Stomach (tissue), 9 donors: ENCODE results near the gene MMP19. TPM values are rescaled to one million over a fixed set of nuclear protein-coding genes. Genes with fewer than 3 reads are reported as not detected.

Source experiments
- DNase-seq, 2 donors: peaks; one replicate each; pipeline versions ENCODE4 v3.0.0 to v3.0.0-alpha.2; 2013 to 2019
- H3K27ac ChIP-seq, 5 donors: fragments of 200-600 bp in 4 of 5; sonication (generic) in 4 of 5; one replicate each; pipeline ENCODE4 v1.5.1; 2013 to 2019; ENCODE audit warnings: mild to moderate bottlenecking in 1 of 5, moderate library complexity in 1 of 5
- H3K27me3 ChIP-seq, 3 donors: fragments of 200-600 bp; sonication (generic); one replicate each; pipeline ENCODE4 v1.5.1; 2017 to 2019; ENCODE audit warnings: mixed run types in 1 of 3
- H3K36me3 ChIP-seq, 4 donors: fragments of 200-600 bp; sonication (generic); 1 replicate in 3 of 4; 2 replicates in 1 of 4; pipeline ENCODE4 v1.5.1; 2016 to 2019
- H3K4me1 ChIP-seq, 4 donors: fragments of 200-600 bp; sonication (generic); one replicate each; pipeline ENCODE4 v1.5.1; 2016 to 2019
- H3K4me3 ChIP-seq, 4 donors: fragments of 200-600 bp; sonication (generic) in 3 of 4; one replicate each; pipeline ENCODE4 v1.5.1; 2016 to 2019; ENCODE audit warnings: mild to moderate bottlenecking in 1 of 4
- H3K9me3 ChIP-seq, 4 donors: fragments of 200-600 bp; sonication (generic); one replicate each; pipeline ENCODE4 v1.5.1; 2016 to 2019
- EP300 ChIP-seq: sonication (generic); formaldehyde crosslinking; IDR thresholded peaks from one replicate; pipeline ENCODE4 v1.6.1; 2017; ENCODE audit warnings: antibody characterized with exemption
- POLR2A ChIP-seq, 4 donors: fragments of 450-650 bp; IDR thresholded peaks; one replicate each; pipeline ENCODE4 v1.6.1; 2016; ENCODE audit warnings: antibody characterized with exemption in 4 of 4, control low read depth in 2 of 4, mild to moderate bottlenecking in 1 of 4, moderate library complexity in 1 of 4
- POLR2AphosphoS5 ChIP-seq, 3 donors: sonication (generic); formaldehyde crosslinking; IDR thresholded peaks; one replicate each; pipeline ENCODE4 v1.6.1; 2016; ENCODE audit warnings: antibody characterized with exemption in 3 of 3
- WGBS, 5 donors: extraction: QIAGEN DNeasy Blood & Tissue Kit in 3 of 5; methylation state at CpG; one replicate each; pipeline versions ENCODE4 v1.1.5 to v1.1.7; 2013 to 2018; 5-methylcytosine and 5-hydroxymethylcytosine counted together
- intact Hi-C: fragments of 100-400 bp; cut with DNase I; formaldehyde crosslinking; loops from one replicate; pipeline ENCODE4 v1.15.1; 2023; ENCODE audit warnings: low total_unique reads
- polyA plus RNA-seq, 3 donors: library from polyadenylated mRNA; stranded (reverse); fragments of 200-250 nt; gene quantifications; one replicate each; pipeline ENCODE4 v1.2.3, GENCODE V29; 2013
- total RNA-seq, 5 donors: library from RNA; depleted of rRNA; stranded (reverse); fragments of >200 nt; gene quantifications; one replicate each; pipeline versions ENCODE4 v1.1.0 to v1.2.3, GENCODE V29; 2014 to 2016
- TF ChIP-seq, protein P1 (sequence below), 7 experiments: fragments of 450-650 bp in 4 of 7; fragments of 200-600 bp in 3 of 7; sonication (generic) in 3 of 7; IDR thresholded peaks; one replicate each; pipeline ENCODE4 v1.5.1; 2016 to 2019; ENCODE audit warnings: antibody characterized with exemption in 7 of 7, control low read depth in 2 of 7, mild to moderate bottlenecking in 1 of 7
- donor health status: healthy with polysubstance abuse.
- donor health status: Bipolar disorder and iron deficiency.
- donor health status: healthy.

MMP19 gene
- total and polyA plus RNA-seq, 8 donors = 2.7 to 18.0 (median 10.5) TPM

DNA sequence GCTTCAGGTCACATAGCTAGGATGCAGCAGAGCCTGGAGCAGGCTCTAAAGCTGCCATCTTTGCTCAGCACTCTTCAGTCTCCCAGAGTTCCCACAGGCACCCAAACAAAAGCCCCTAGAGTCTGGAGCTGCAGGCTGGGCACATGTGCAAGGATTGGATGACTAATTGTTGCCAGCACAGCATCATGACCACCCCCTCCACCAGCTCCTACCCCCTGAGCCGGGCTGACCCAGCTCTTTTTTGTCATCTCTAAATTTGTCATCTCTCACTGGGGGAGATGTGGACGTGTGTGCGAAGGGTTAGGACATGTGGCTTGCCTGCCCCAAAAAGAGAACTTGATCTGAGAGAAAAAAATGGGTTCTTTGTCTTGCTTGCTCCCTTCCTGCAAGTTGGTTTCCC, 4.3 kb upstream of the MMP19 start:
- peaks cover 0 to 12% (median 7%) of the 10 kb centered on the region in 4 donors for H3K4me1 ChIP-seq
- peaks cover 0 to 18% (median 0%) of the 10 kb centered on the region in 3 donors for H3K27me3 ChIP-seq
- TF ChIP-seq POLR2AphosphoS5 (IDR thresholded peaks at IDR 0.05) (peak in 1 of 3 donors; percentile 15), POLR2A (IDR thresholded peaks at IDR 0.05) (no peak)
- TF ChIP-seq, protein P1, sequence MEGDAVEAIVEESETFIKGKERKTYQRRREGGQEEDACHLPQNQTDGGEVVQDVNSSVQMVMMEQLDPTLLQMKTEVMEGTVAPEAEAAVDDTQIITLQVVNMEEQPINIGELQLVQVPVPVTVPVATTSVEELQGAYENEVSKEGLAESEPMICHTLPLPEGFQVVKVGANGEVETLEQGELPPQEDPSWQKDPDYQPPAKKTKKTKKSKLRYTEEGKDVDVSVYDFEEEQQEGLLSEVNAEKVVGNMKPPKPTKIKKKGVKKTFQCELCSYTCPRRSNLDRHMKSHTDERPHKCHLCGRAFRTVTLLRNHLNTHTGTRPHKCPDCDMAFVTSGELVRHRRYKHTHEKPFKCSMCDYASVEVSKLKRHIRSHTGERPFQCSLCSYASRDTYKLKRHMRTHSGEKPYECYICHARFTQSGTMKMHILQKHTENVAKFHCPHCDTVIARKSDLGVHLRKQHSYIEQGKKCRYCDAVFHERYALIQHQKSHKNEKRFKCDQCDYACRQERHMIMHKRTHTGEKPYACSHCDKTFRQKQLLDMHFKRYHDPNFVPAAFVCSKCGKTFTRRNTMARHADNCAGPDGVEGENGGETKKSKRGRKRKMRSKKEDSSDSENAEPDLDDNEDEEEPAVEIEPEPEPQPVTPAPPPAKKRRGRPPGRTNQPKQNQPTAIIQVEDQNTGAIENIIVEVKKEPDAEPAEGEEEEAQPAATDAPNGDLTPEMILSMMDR (IDR thresholded peaks at IDR 0.05) = no peak
- 26 to 67% (median 65%) methylated on average over 3 of the region's 3 CpGs for WGBS, 5 donors
- no peaks in the 10 kb centered on the region for H3K36me3 ChIP-seq
- no peak for DNase-seq
- intact Hi-C loops = no loop called here
- no peaks in the 10 kb centered on the region for H3K9me3 ChIP-seq
- peak overlapping the region; percentile 41 to 95 (median 87) for H3K27ac ChIP-seq
- H3K4me3 ChIP-seq = no peak overlapping the region

- Histone ChIP-seq H3K27me3 (peaks cover 0 to 8% (median 0%) of the 10 kb centered on the region in 3 donors), H3K4me1 (peaks cover 0 to 12% (median 7%) of the 10 kb centered on the region in 4 donors), H3K9me3 (no peaks in the 10 kb centered on the region), H3K27ac (peak overlapping the region in 4 of 5 donors; percentile 51 to 95 (median 88)), H3K4me3 (no peak overlapping the region), H3K36me3 (no peaks in the 10 kb centered on the region)
- intact Hi-C loops = no loop called here
- no peak for DNase-seq
- WGBS, 5 donors = 72 to 89% (median 86%) methylated on average over 7 of the region's 7 CpGs
- TF ChIP-seq, protein P1 (IDR thresholded peaks at IDR 0.05) = no peak
- TF ChIP-seq POLR2AphosphoS5 (IDR thresholded peaks at IDR 0.05) (no peak), EP300 (no peak), POLR2A (IDR thresholded peaks at IDR 0.05) (no peak)
Observed at GRCh38 chr12:55845785-55846496, 3.2 kb upstream of the MMP19 start.

DNA sequence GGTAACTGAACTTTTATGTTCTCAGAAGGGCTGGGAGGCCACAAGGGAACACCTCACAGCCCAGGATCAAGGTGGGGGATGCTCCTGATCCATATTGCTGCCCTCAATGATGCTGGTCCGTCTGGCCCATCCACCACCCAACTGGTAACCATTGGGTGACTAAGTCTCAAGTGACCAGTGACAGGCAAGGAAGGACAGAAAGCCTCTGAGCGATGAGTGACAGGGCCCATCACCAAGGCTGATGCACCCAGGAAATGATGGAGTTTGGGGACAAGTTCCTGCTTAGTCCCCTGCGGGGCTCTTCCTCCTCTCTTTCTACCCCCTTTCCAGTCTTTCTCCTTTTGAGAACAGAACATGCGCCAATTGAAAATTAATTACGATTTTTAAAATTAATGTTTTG, 2.6 kb upstream of the MMP19 start:
- TF ChIP-seq, protein P1 (IDR thresholded peaks at IDR 0.05) = no peak
- TF ChIP-seq POLR2A (IDR thresholded peaks at IDR 0.05) (no peak), EP300 (no peak)
- WGBS, 5 donors = 83 to 94% (median 87%) methylated on average over 5 of the region's 5 CpGs
- Histone ChIP-seq H3K36me3 (peaks cover 0 to 3% (median 0%) of the 10 kb centered on the region in 4 donors), H3K9me3 (no peaks in the 10 kb centered on the region), H3K27me3 (peaks cover 0 to 6% (median 0%) of the 10 kb centered on the region in 3 donors), H3K4me3 (no peak overlapping the region), H3K27ac (peak overlapping the region in 3 of 5 donors; percentile 51 to 95 (median 87)), H3K4me1 (peaks cover 0 to 12% (median 7%) of the 10 kb centered on the region in 4 donors)
- intact Hi-C loops = no loop called here
- no peak for DNase-seq

DNA sequence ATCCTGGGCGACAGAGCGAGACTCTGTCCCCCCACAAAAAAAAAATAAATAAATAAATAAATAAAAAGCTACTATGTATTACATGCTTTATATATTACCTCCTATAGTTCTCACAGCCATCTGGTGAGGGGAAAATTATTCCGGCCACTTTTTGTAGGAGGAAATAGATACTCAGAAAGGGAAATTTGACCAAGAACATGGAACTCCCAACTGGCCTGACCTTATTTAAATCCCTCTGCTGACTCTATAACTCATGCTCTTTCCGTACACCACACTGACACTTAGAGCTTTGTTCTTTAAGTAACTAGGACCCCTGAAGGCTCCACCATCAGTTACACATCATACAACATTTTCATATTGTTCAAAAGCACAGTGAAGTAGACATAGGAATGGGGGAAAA, 2.2 kb upstream of the MMP19 start:
- H3K9me3 ChIP-seq = no peaks in the 10 kb centered on the region
- DNase-seq = no peak
- peaks cover 0 to 5% (median 0%) of the 10 kb centered on the region in 4 donors for H3K36me3 ChIP-seq
- H3K27me3 ChIP-seq = peaks cover 0 to 6% (median 0%) of the 10 kb centered on the region in 3 donors
- H3K4me1 ChIP-seq = peaks cover 0 to 12% (median 7%) of the 10 kb centered on the region in 4 donors
- intact Hi-C loops = no loop called here
- 89 to 95% (median 93%) methylated on average over 4 of the region's 4 CpGs for WGBS, 5 donors
- H3K27ac ChIP-seq = peak overlapping the region in 3 of 5 donors; percentile 51 to 95 (median 87)
- TF ChIP-seq POLR2A (IDR thresholded peaks at IDR 0.05) (no peak), EP300 (no peak), POLR2AphosphoS5 (IDR thresholded peaks at IDR 0.05) (no peak)
- TF ChIP-seq, protein P1 (IDR thresholded peaks at IDR 0.05) = no peak
- no peak overlapping the region for H3K4me3 ChIP-seq
